ENCODE data around the gene S100A3. TPM values are rescaled to one million over a fixed set of nuclear protein-coding genes. Genes with fewer than 3 reads are reported as not detected.

Gene S100A3
- total and polyA plus RNA-seq, 2 of the 8 experiments (the other 6 are each of a cell fraction or from before 2014, with no cell fraction given) = 0.26 to 0.47 TPM

DNA sequence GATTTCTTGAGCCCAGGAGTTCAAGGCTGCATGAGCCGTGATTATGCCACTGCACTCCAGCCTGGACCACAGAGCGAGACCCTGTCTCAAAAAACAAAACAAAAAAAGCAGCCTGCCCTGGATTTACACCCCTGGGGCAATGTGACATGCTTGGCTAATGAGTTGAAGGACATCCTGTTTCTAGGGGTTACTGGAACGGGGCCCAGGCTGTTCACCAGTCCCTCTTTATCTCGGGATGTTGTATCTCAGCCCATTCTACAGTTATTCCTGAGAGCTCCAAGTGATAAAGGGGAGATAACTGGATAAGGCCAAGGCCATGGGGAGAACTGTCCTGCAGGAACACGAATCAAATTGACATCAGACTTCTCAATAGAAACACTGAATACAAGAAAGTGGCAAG lies 38.3 kb upstream of the S100A3 start:
- Histone ChIP-seq H3K4ac (replicated peaks; ENCODE audit: insufficient read length, low read depth, low read length) (no peak overlapping the region), H4K8ac (ENCODE audit: extremely low read depth, insufficient read depth, low read length) (no peak overlapping the region), H3K36me3 (ENCODE audit: control insufficient read depth in 2 of 4, insufficient read depth in 4 of 4, low read length in 3 of 4) (no peaks in the 10 kb centered on the region), H3K56ac (replicated peaks; ENCODE audit: insufficient read length, low read depth, low read length) (no peak overlapping the region), H2AK5ac (ENCODE audit: low read depth, low read length) (no peak overlapping the region), H3K27me3 (replicated peaks in 1 of 4; ENCODE audit: control insufficient read depth in 3 of 4, extremely low read depth in 1 of 4, insufficient read depth in 3 of 4, low read length in 3 of 4) (no peaks in the 10 kb centered on the region), H2BK120ac (replicated peaks; ENCODE audit: low read depth, low read length) (no peak overlapping the region), H3K23ac (ENCODE audit: insufficient read length) (no peak overlapping the region), H2AFZ (ENCODE audit: low read length) (no peak overlapping the region), H3K9ac (replicated peaks in 1 of 4; ENCODE audit: extremely low read depth in 1 of 4, low read depth in 3 of 4, low read length in 3 of 4) (no peak overlapping the region), H3K4me2 (ENCODE audit: insufficient read depth in 1 of 2, low read depth in 2 of 2, low read length in 2 of 2) (no peak overlapping the region), H3K23me2 (ENCODE audit: low read depth, low read length) (no peaks in the 10 kb centered on the region), H4K5ac (ENCODE audit: insufficient read length, low read depth, low read length) (no peak overlapping the region), H4K20me1 (replicated peaks in 1 of 2; ENCODE audit: control insufficient read depth in 1 of 2, insufficient read depth in 2 of 2, low read length in 2 of 2) (no peaks in the 10 kb centered on the region), H4K91ac (replicated peaks; ENCODE audit: insufficient read length, low read length) (no peak overlapping the region), H3K9me3 (ENCODE audit: insufficient read depth in 2 of 2, low read depth in 1 of 2, low read length in 1 of 2) (no peaks in the 10 kb centered on the region; a peak in 1 of 4 replicates), H2BK5ac (ENCODE audit: low read depth, low read length) (no peak overlapping the region), H2BK15ac (ENCODE audit: low read length) (no peak overlapping the region), H3K27ac (ENCODE audit: low read depth, low read length) (no peak overlapping the region), H3K18ac (ENCODE audit: extremely low read depth, low read length) (no peak overlapping the region), H3K4me1 (replicated peaks in 1 of 4; ENCODE audit: control insufficient read depth in 3 of 4, insufficient read depth in 4 of 4, low read length in 3 of 4) (no peaks in the 10 kb centered on the region), H3K14ac (ENCODE audit: insufficient read length) (no peak overlapping the region), H3K79me2 (ENCODE audit: control insufficient read depth in 1 of 2, insufficient read depth in 2 of 2, low read length in 2 of 2) (no peaks in the 10 kb centered on the region), H3K79me1 (ENCODE audit: low read depth, low read length) (no peaks in the 10 kb centered on the region), H3K4me3 (ENCODE audit: extremely low read depth in 1 of 4, insufficient read depth in 2 of 4, low read depth in 3 of 4, low read length in 4 of 4) (no peak overlapping the region), H2BK12ac (ENCODE audit: low read depth, low read length) (no peak overlapping the region), H2BK20ac (ENCODE audit: low read length) (no peak overlapping the region)
- CTCF ChIA-PET (ENCODE audit: partially characterized antibody) = interaction anchor here (2.0 kb wide), 1 partner anchor 40 kb away, joined by 6 read pairs; the partner anchor contains the start of gene S100A13
- POLR2A ChIA-PET (ENCODE audit: partially characterized antibody) = interaction anchor here (0.8 to 2.7 kb wide), 2 partner anchors 15 to 40 kb away, joined by 3 to 10 read pairs; partner anchors contain the start of gene S100A13
- WGBS, 2 experiments (ENCODE audit: extremely low coverage in 1 of 2, insufficient coverage in 1 of 2, insufficient read length in 1 of 2, insufficient replicate concordance in 2 of 2, low coverage in 1 of 2, low lambda C conversion rate in 2 of 2, missing lambda C conversion rate in 1 of 2) = 87% methylated on average over 5 of the region's 5 CpGs; no CpG with 5 or more reads in 1 of the 2 experiments
- DNase-seq (ENCODE audit: low read depth in 1 of 2, low spot score in 2 of 2) (no peak), FAIRE-seq (no peak)
- TF ChIP-seq KDM1A (IDR thresholded peaks at IDR 0.05; ENCODE audit: borderline replicate concordance, low read length) = no peak
- no peak for TF ChIP-seq GABPA (IDR thresholded peaks at IDR 0.05; ENCODE audit: borderline replicate concordance, insufficient read depth, low read length)
- TF ChIP-seq RAD21 (IDR thresholded peaks at IDR 0.05 in 1 of 2, conservative IDR thresholded peaks at IDR 0.05 in 1 of 2; ENCODE audit: low read depth in 2 of 2, low read length in 2 of 2) = no peak
- no peak for TF ChIP-seq CEBPB (IDR thresholded peaks at IDR 0.05; ENCODE audit: low read depth, low read length)
- no peak for TF ChIP-seq CBX5 (IDR thresholded peaks at IDR 0.05; ENCODE audit: low read depth, low read length)
- no peak for TF ChIP-seq POLR2A (IDR thresholded peaks at IDR 0.05; ENCODE audit: control extremely low read depth in 1 of 2, low read depth in 2 of 2, low read length in 2 of 2)
- TF ChIP-seq KDM5A (IDR thresholded peaks at IDR 0.05; ENCODE audit: low read length) = no peak
- TF ChIP-seq KDM4A (IDR thresholded peaks at IDR 0.05; ENCODE audit: low read depth, low read length, severe bottlenecking) = no peak
- TF ChIP-seq E2F6 (IDR thresholded peaks at IDR 0.05) = no peak
- TF ChIP-seq ATF2 (IDR thresholded peaks at IDR 0.05; ENCODE audit: low read length) = no peak
- TF ChIP-seq ATF3 (IDR thresholded peaks at IDR 0.05; ENCODE audit: insufficient read depth, low read depth, low read length) = no peak

All from H1 (cell line).